SU-DHL-6 (cell line): ENCODE measurements around the gene EPHB1.

Experiments used
- H2AFZ ChIP-seq: fragments of 200-600 bp; sonication (generic); 2 replicates; pipeline ENCODE4 v1.6.1; 2014; ENCODE audit warnings: low read depth, mild to moderate bottlenecking, moderate library complexity, mixed read lengths, antibody characterized with exemption, low read length; ENCODE audit not compliant: severe bottlenecking
- H3F3A ChIP-seq: fragments of 200-600 bp; shearing (Covaris generic); 2 replicates; pipeline ENCODE4 v1.6.0; 2016; ENCODE audit warnings: antibody characterized with exemption, mild to moderate bottlenecking; ENCODE audit not compliant: insufficient read depth
- H3K27ac ChIP-seq: fragments of 200-600 bp; sonication (generic); 2 replicates; pipeline ENCODE4 v1.5.1; 2016; ENCODE audit warnings: low read depth, mild to moderate bottlenecking, low read length, moderate library complexity, mixed read lengths
- H3K27me3 ChIP-seq: fragments of 200-600 bp; sonication (generic), shearing (Covaris generic); 2 replicates; pipeline ENCODE4 v1.6.0; 2014; ENCODE audit warnings: mild to moderate bottlenecking, low read length
- H3K36me3 ChIP-seq: fragments of 200-600 bp; sonication (generic); 2 replicates; pipeline ENCODE4 v1.6.1; 2014; ENCODE audit warnings: mild to moderate bottlenecking, low read length, mixed read lengths
- H3K4me2 ChIP-seq: fragments of 300-600, 200-600 bp; shearing (Covaris generic), sonication (generic); 2 replicates; pipeline ENCODE4 v1.6.0; 2014; ENCODE audit warnings: low read length, low read depth, mild to moderate bottlenecking; ENCODE audit not compliant: poor library complexity, severe bottlenecking
- H3K4me3 ChIP-seq: fragments of 200-600 bp; sonication (generic); 2 replicates; pipeline ENCODE4 v1.5.1; 2014; ENCODE audit warnings: antibody characterized with exemption, low read length, mild to moderate bottlenecking, mixed read lengths; ENCODE audit not compliant: insufficient read depth, poor library complexity, severe bottlenecking
- H3K79me2 ChIP-seq: fragments of 200-600 bp; sonication (generic); 2 replicates; pipeline ENCODE4 v1.6.1; 2014; ENCODE audit warnings: mild to moderate bottlenecking, low read length, moderate library complexity; ENCODE audit not compliant: insufficient read depth
- H3K9ac ChIP-seq: fragments of 200-600 bp; sonication (generic); 2 replicates; pipeline ENCODE4 v1.7.0; 2014; ENCODE audit warnings: mild to moderate bottlenecking, low read length
- H3K9me2 ChIP-seq: fragments of 200-600 bp; sonication (generic); replicated peaks from 2 replicates; pipeline ENCODE4 v1.6.1; 2014; ENCODE audit warnings: low read length; ENCODE audit not compliant: insufficient read depth
- H3K9me3 ChIP-seq: fragments of 200-600 bp; sonication (generic); 2 replicates; pipeline ENCODE4 v1.6.1; 2014; ENCODE audit warnings: low read length, mixed read lengths; ENCODE audit not compliant: insufficient read depth
- H4K20me1 ChIP-seq: fragments of 200-600 bp; sonication (generic); 2 replicates; pipeline ENCODE4 v1.6.1; 2014; ENCODE audit warnings: low read depth, mild to moderate bottlenecking, antibody characterized with exemption, low read length, moderate library complexity, mixed read lengths
- CTCF ChIP-seq: fragments of 200-600 bp; sonication (generic); IDR thresholded peaks from one replicate; pipeline ENCODE4 v1.5.1; 2017; ENCODE audit warnings: antibody characterized with exemption, mild to moderate bottlenecking, low read length, moderate library complexity; ENCODE audit not compliant: insufficient read depth, poor library complexity, severe bottlenecking
- EZH2phosphoT487 ChIP-seq: fragments of 200-600 bp; sonication (generic), shearing (Covaris generic); conservative IDR thresholded peaks from 2 replicates; pipeline ENCODE4 v1.6.1; 2018; ENCODE audit warnings: mild to moderate bottlenecking, antibody characterized with exemption, low read length, moderate library complexity, mixed read lengths

The EPHB1 gene

GRCh38 chr3:135218782-135219181 is 423.7 kb downstream of the EPHB1 start:
- no peak overlapping the region for H3K4me2 ChIP-seq

GRCh38 chr3:135224815-135225362 is 429.8 kb downstream of the EPHB1 start:
- Histone ChIP-seq H3K9me2 (no peaks in the 10 kb centered on the region), H3F3A (no peaks in the 10 kb centered on the region), H2AFZ (no peak overlapping the region), H3K4me3 (no peak overlapping the region), H3K79me2 (no peaks in the 10 kb centered on the region), H3K9ac (no peak overlapping the region), H3K36me3 (no peaks in the 10 kb centered on the region), H3K9me3 (no peaks in the 10 kb centered on the region), H3K27ac (no peak overlapping the region), H3K4me2 (no peak overlapping the region), H3K27me3 (no peaks in the 10 kb centered on the region), H4K20me1 (no peaks in the 10 kb centered on the region)
- TF ChIP-seq CTCF (no peak), EZH2phosphoT487 (no peak)

More at GRCh38 chr3:135218782-135219181, 423.7 kb downstream of the EPHB1 start:
- H3K9me2 ChIP-seq, result no peaks in the 10 kb centered on the region
- H3F3A ChIP-seq, result no peaks in the 10 kb centered on the region
- H4K20me1 ChIP-seq, result no peaks in the 10 kb centered on the region
- no peak overlapping the region for H3K27ac ChIP-seq
- H2AFZ ChIP-seq, result no peak overlapping the region
- TF ChIP-seq EZH2phosphoT487 (no peak), CTCF (no peak)
- no peaks in the 10 kb centered on the region for H3K36me3 ChIP-seq
- no peaks in the 10 kb centered on the region for H3K27me3 ChIP-seq
- H3K9ac ChIP-seq, result no peak overlapping the region
- no peaks in the 10 kb centered on the region for H3K9me3 ChIP-seq
- H3K79me2 ChIP-seq, result no peaks in the 10 kb centered on the region
- no peak overlapping the region for H3K4me3 ChIP-seq

- Histone ChIP-seq H3K36me3 (no peaks in the 10 kb centered on the region), H2AFZ (no peak overlapping the region), H3K4me3 (no peak overlapping the region), H3F3A (no peaks in the 10 kb centered on the region), H3K9me3 (no peaks in the 10 kb centered on the region), H3K27ac (no peak overlapping the region), H3K79me2 (no peaks in the 10 kb centered on the region), H3K9me2 (no peaks in the 10 kb centered on the region), H3K27me3 (no peaks in the 10 kb centered on the region), H3K4me2 (no peak overlapping the region), H3K9ac (no peak overlapping the region), H4K20me1 (no peaks in the 10 kb centered on the region)
- no peak for TF ChIP-seq CTCF
- no peak for TF ChIP-seq EZH2phosphoT487
Observed at GRCh38 chr3:135226057-135226456, 431.0 kb downstream of the EPHB1 start.
